Glomerular visceral epithelial cell (primary cell): ENCODE data around the gene KCNH8.
"Not testable (repeated sequence)": the region's sequence is repeated elsewhere in the genome, so short reads cannot be mapped to it uniquely, and the experiment has no call there.

Experiments used
- DNase-seq: peaks from one replicate; pipeline ENCODE4 v3.0.0-alpha.2; 2016; ENCODE audit errors: extremely low spot score

The KCNH8 gene

DNA sequence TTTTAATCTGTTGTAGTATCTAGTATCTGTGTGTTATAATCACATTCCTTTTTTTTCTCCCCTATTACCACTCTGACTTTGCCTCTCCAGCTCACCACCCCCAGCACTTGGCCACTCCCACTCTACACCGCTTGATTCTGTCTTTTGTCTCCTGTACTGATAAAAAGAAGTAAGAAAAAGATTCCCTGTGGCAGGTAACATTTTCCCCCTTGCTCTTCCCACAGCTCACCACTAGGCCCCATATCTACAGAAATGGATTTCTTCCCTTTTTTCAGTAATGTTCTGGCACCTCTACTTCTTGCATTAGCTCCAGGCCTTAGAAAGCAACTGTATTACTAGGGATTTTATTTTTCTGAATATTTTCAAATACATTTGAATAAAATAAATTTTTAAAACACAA lies 25.6 kb downstream of the KCNH8 start:
- no peak for DNase-seq

DNA sequence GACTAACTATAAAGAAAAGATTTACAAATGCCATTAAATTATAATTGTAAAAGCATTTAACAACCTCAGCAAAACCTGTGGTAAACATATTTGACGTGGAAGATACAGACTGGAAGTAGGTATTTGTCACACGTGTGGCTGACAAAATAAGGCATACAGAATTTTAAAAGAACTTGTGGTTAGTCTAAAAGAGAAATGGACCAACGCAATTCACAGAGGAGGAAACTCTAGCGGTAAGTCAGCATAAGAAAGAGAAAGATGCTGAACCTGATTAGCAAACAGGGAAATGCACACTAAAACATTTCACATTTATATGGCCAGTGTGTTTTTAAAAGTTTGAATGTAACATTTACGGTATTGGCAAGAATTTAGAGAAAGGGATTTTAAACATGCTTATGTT lies 35.3 kb downstream of the KCNH8 start:
- no peak for DNase-seq

DNA sequence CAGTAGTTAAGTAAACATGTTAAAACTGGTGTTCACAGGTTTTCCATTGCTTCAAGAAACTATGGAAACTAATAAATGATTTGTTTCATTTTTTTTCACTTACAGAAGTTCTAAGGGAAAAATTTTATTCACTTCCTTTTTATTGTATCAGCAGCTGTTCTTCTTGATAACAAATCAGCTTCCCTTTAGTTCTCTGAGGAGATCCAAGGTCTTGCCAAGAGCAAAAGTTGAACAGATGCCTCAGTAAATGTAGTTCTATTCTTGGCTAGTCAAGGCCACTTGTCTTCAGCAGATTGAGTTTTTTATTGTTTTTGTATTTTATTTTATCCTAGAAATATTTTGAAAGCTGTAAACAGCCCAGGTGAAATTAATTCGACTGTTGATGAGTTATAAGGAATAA lies 41.8 kb downstream of the KCNH8 start:
- no peak for DNase-seq

DNA sequence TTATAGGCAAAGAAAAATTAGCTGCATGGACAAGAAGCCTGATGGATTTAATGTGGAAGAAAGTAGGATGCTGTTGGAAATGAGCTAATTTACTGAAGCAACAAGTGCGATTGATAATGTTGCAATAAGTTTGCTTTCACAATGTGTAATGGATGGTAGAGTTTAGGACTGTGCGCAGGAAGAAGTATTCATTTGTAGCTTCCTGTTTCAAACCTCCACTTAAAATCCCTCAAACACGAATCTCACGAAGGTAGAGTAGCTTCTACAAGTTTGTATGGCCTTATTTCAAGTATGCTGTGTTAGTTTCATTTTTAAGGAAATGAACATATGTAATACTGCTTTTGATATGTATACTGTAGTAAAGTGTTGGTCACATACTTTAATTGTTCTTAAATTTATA lies 42.3 kb downstream of the KCNH8 start:
- DNase-seq, result no peak

DNA sequence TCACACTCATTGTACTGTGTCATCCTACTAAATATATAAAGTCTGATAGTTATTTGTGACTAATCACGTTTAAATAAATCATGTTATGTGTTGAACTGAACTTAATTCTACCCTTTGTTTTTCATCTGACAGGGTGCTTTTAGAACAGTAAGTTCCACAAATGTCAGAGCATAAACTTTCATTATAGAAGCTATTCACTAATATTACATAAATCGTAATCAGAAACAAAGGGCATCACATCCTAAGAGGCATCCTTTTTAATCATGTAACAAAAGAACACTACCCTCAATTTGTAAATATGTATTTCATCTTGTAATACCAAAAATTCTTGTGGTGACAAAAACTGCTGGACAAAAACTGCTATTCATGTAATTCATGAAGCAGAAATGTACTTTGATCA lies 50.8 kb downstream of the KCNH8 start:
- no peak for DNase-seq

DNA sequence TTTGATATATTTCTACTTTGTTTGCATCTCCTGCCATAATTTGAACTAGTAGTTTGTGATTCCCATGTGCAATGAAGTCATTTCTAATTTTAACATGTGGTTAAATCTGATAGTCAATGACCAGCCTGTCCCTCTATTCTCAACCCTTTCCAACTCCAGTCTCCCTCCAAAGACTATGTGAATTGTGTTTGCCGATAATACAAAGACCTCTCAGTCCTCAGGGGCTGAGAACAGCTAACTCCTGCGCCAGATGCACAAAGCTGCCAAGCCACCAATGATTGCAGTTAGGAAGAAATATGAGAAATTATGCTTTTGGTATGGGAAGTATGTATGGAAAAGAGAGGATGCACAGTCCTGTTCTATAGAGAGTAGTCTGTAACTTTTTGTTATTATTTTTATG lies 54.0 kb downstream of the KCNH8 start:
- DNase-seq, result no peak

DNA sequence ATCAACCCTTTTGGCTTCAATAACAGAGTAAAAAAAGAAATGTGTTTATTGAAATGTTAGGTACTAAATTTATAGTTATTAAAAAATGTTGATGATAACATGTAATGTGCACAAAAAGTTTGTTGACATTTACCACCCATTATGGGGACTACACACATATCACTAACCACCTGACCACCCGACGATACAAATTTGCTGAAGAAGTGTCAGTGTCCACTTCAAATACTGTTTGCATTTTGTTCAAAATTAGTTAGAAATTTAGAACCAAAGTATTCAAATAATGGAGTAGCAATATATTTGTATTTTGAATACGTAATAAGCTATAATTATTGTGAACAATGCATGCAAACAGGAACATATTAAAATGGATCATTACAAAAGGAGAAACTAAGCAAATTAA lies 54.4 kb downstream of the KCNH8 start:
- DNase-seq, result no peak

DNA sequence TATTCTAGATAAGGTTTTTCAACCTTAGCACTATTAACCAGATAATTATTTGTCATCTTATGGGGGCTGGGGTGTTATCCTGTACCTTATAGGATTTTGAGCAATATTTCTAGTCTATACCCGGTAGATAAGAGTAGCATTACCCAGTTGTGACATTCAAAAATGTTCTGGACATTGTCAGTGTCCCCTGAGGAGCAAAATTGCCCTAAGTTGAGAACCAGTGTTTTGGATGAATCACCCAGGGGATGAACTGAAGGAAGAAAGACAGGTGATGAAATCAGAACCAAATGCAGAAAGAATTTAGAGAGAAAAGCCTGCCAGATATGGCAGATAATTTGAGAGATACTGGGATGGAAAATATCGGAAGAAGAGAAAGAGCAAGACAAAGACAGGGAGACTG lies 58.2 kb downstream of the KCNH8 start:
- DNase-seq, result no peak

DNA sequence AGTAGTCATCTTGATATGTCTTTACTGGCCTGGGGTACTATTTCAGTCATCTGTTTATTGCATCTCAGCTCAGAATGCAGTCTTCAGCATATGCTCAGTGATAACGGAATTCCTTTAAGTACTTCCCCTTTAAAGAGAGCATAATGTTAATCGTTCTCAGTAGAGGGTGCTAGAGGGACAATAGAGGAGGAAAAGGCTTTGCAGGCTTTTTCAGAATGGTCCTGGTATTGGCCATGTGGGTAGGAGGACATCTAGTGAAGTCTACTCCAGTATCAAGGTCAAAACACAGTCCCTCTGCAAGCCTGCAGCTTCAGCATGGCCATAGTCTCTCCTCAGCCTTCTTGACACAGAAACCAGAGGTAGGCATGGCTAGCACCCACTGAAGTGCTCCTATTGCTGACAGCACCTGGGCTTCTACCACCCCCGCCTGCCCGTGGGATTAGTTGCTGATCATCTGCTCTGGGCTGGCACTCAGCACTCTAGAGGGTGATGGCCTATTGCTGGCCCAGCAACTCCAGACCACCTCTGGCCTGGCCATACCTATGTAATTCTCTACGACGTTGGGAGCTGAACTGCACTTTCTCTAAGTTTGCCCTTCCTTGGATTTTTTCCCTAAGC lies 65.4 kb downstream of the KCNH8 start:
- DNase-seq, result no peak

DNA sequence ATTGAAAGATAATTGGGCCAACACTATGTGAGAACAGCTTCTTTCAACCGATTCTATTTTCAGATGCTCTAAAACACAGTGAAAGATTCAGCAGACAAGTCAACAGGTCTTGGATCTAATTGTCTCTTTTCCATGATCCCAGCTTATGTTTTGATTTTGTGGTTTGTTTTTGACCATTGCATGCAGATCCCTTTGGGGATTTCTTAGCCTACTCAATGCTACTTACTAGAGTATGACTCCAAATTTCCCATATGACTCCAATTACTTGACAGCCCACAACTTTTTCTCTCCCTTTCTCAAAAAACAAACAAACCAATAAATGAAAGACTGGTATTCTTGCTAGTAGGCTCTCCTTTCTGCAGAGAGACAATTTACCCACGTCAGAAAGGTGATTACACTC lies 67.1 kb downstream of the KCNH8 start:
- no peak for DNase-seq

DNA sequence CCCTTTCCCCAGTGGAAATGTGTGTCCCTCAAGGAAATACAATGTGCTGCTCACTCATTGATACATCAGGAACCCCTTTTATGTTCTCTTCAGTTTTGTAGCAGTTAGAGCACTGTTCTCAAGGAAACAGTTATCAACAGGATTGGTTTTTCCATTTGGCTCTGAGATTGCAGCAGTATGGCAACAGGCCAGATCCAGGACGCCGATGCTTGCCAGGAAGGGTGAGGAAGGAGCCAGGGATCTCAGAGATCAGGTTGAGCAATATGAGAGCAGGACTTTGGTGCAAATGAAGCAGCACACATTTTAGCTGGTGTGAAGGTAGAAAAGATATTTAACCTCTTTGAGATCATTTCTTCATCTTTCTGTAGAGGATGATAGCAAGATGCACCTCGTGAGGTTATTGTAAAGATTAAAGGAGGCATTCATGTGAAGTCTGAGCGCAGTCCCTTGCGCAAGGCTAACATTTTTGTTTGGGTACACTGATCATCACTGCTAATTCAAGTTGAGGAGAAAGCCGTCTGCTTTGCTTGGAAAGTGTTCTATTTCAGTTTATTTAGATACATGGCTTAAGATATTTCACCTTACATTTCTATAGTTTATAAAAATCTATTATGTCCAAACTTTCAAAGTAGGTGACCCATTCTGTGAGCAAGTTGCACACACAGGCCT lies 68.5 kb downstream of the KCNH8 start:
- DNase-seq, result no peak

DNA sequence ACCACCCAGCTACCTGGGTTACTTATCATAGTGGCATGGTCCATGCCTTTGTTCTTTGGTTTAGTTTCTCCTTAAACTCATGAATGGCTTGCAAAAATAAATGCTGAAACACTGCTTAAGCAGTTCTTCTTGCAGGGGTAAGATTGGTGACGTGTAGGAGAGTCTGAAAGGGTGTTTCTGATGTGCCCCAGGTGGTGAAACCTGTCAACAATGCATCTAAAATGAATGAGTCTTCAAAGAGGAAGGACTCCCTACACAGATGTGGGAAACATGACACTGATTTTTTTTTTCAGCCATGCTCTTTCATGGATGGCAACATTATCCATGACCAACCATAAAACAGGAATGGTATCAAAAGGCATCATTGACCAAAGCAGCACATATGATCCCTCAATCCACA lies 72.0 kb downstream of the KCNH8 start:
- no peak for DNase-seq

DNA sequence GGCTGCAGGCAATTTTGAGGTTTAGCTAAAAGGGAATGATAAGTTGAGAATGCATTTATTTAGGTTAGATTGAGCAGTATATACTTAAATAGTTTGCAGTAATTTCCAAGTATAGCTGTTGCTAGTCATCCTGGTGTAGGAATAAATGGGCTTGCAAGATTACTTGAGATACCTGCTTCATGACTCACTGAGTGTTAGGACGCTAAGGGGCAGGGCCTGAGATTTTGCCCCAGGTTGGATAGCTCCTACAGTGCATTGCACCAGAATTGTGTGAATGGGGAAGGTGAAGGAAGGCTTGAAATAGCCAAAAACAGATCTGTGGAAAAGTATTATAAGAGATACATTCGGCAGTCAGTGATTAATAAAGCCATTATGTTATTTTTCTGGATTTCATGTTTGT lies 72.8 kb downstream of the KCNH8 start:
- no peak for DNase-seq

DNA sequence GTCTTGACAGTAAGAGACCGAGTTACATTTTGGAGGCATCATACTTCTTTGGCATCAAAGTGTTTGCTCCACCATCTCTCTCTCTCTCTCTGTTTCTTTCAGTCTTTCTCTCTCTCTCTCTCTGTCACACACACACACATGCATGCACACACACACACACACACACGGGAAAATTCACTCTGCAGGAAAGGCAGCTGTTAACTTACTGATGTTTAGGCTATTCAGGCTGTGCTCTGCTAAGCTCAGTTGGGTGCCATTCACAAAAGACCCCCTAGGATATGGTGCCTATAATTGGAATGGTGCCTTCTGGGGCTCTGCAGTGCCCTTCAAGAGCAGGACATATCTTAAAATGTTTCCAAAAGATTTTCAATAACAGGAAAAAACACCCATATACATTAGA lies 78.2 kb downstream of the KCNH8 start:
- DNase-seq, result no peak

DNA sequence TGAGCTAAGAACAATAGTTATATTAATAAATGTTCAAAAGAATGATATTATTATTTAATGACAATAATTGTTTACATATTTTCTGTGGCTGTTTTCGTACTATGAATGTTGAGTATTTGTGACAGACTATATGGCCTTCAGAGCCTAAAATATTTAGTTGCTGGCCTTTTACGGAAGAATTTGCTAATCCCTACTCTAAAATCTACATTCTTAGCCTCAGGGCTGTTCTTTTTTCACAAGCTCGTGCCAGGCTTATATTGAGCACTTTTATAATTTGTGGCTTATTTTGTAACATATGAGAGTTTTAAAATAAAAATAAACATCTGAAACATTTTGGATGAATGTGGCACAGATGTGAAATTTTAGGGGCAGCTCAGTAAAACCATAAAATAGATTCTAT lies 79.9 kb downstream of the KCNH8 start:
- no peak for DNase-seq

DNA sequence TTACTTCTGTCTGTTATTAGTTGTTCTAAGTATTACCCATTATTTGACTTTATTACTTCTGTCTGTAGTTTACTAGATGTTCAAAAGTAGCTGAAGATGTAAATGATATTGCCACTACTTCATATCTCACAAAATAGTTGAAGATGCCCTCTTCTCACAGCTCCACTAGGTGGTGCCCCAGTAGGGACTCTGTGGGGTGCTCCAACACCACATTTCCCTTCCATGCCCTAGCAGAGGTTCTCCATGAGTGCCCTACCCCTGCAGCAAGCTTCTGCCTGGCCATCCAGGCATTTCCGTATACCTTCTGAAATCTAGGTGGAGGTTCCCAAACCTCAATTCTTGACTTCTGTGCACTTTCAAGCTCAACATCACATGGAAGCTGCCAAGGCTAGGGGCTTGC lies 80.8 kb downstream of the KCNH8 start:
- no peak for DNase-seq

DNA sequence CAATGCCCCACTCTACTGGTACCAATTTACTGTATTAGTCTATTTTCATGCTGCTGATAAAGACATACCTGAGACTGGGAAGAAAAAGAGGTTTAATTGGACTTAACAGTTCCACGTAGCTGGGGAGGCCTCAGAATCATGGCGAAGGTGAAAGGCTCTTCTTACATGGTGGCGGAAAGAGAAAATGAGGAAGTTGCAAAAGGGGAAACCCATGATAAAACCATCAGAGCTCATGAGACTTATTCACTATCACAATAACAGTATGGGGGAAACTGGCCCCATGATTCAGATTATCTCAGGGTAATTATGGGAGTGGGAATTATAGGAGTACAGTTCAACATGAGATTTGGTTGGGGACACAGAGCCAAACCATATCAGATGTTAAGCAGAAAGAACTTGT lies 81.6 kb downstream of the KCNH8 start:
- DNase-seq, result not testable (repeated sequence)

DNA sequence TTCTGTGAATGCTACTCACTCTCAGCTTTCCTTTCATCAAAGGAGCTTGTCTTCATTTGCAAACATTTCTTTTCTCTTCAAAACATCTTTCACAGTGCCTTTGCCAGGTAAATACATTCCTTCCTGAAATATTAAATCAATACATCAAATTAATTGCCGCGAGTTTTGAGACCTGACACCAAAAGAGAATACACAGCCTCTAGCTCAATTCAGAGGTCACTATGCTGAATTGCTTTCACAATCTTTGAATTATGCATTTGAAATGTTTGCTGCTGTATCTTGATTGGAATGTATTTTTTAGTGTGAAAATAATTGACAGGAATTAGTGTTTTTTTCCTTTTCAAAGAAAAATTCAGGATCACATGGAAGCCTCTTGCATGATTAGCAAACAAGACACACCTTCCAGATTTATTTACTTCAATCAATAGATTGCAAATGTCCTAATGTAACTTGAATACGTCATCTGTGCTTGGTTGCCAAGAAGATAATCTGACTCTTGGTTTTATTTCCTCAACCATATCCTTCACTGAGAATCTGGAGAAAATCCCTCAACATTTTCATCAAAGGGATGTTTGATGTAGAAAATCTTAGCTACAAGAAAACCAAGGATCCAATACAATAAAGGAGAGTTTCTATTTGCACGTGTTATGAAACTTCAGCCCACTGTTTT lies 83.6 kb downstream of the KCNH8 start:
- DNase-seq, result no peak

DNA sequence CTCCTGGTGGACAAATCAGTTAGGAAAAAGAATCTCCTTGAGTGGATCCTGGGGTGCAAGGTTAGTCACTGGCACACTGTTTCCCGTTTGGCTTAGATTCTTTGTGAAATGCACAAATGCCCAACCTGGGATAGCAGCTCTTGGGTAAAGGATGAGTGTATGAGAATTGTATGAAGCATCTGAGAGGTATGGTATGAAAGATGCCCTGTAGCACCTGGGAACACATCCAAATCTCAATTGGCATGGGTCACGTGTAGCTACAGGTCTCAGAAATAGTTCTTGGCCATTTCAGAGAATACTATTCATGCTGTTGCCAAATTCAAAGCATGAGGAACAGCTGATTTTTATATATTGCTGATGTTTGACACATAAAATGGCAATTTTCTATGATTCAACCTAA lies 84.3 kb downstream of the KCNH8 start:
- DNase-seq, result no peak

DNA sequence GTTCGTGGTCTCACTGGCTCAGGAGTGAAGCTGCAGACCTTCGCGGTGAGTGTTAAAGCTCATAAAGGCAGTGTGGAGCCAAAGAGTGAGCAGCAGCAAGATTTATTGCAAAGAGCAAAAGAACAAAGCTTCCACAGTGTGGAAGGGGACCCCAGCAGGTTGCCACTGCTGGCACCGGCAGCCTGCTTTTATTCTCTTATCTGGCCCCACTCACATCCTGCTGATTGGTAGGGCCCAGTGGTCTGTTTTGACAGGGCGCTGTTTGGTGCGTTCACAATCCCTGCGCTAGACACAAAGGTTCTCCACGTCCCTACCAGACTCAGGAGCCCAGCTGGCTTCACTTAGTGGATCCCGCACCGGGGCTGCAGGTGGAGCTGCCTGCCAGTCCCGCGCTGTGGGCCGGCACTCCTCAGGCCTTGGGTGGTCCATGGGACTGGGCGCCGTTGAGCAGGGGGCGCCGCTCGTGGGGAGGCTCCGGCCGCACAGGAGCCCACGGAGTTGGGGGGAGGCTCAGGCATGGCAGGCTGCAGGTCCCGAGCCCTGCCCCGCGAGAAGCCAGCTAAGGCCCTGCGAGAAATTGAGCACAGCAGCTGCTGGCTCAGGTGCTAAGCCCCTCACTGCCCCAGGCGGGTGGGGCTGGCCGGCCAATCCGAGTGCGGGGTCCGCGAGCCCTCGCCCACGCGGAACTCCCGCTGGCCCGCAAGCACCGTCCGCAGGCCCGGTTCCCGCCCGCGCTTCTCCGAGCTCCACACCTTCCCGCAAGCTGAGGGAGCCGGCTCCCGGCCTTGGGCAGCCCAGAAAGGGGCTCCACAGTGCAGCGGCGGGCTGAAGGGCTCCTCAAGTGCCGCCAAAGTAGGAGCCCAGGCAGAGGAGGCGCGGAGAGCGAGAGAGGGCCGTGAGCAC lies 85.8 kb downstream of the KCNH8 start:
- DNase-seq, result not testable (repeated sequence)

DNA sequence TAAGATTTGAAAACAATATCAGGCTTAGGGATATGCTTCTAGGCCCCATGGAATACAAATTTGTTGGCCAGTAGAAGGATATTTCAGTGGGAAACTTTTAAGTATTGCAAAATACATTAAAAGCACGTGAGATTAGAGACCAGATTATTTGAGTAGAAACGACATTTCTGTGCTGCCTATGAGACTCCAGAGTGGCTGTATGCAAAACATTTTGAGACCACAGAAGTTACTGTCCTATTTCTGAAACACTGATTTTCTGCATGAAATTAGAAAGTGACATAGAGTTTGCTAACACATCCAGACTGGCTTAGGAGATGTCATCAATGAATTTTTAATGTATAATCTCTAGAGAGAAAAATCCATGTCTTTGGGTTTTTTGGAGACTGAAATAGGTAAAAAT lies 99.8 kb downstream of the KCNH8 start:
- DNase-seq, result no peak

DNA sequence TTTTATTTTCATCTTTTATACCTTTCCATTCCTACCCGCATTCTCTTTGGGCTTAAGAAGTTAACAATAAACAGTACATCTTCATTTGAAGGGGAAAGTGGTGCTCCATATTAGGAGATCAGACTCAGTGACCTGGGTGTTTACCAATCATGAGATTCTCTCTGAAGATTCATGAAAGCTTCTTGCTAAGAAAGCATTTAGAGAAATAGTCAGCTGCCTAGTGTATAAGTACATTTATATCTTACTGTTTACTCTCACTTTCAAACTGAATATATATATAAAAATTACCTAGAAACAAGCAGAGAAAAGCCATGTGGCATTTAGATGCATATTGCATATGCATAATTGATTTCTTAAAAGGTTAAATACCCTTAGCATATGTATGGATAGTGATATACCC lies 100.5 kb downstream of the KCNH8 start:
- no peak for DNase-seq
